ENCODE measurements around the gene ZDHHC14.
"Not testable (repeated sequence)": the region's sequence is repeated elsewhere in the genome, so short reads cannot be mapped to it uniquely, and the experiment has no call there.

ZDHHC14 gene

GRCh38 chr6:157467339-157467738, 86.3 kb downstream of the ZDHHC14 start:
- not testable (repeated sequence) for H3K36me3 Mint-ChIP-seq (ENCODE audit: low read depth); H3K4me3 Mint-ChIP-seq; H3K27me3 Mint-ChIP-seq (ENCODE audit: low read depth); H3K9me3 Mint-ChIP-seq; H3K27ac Mint-ChIP-seq
- H3K4me1 Mint-ChIP-seq (ENCODE audit: low read depth) = peaks cover 40% of the 10 kb centered on the region

GRCh38 chr6:157468054-157468453, 87.1 kb downstream of the ZDHHC14 start:
- Mint-ChIP-seq H3K27ac (no peak overlapping the region), H3K27me3 (ENCODE audit: low read depth) (no peaks in the 10 kb centered on the region), H3K4me1 (ENCODE audit: low read depth) (peaks cover 34% of the 10 kb centered on the region), H3K4me3 (no peak overlapping the region), H3K9me3 (no peaks in the 10 kb centered on the region), H3K36me3 (ENCODE audit: low read depth) (peaks cover 6% of the 10 kb centered on the region)

GRCh38 chr6:157468574-157468973, 87.6 kb downstream of the ZDHHC14 start:
- Mint-ChIP-seq H3K9me3 (no peaks in the 10 kb centered on the region), H3K4me3 (no peak overlapping the region), H3K36me3 (ENCODE audit: low read depth) (peaks cover 6% of the 10 kb centered on the region), H3K4me1 (ENCODE audit: low read depth) (peaks cover 31% of the 10 kb centered on the region), H3K27me3 (ENCODE audit: low read depth) (no peaks in the 10 kb centered on the region), H3K27ac (no peak overlapping the region)

GRCh38 chr6:157469378-157469777, 88.4 kb downstream of the ZDHHC14 start:
- Mint-ChIP-seq H3K9me3 (no peaks in the 10 kb centered on the region), H3K27ac (no peak overlapping the region), H3K4me3 (no peak overlapping the region), H3K36me3 (ENCODE audit: low read depth) (peaks cover 6% of the 10 kb centered on the region), H3K27me3 (ENCODE audit: low read depth) (no peaks in the 10 kb centered on the region), H3K4me1 (ENCODE audit: low read depth) (peaks cover 28% of the 10 kb centered on the region)

GRCh38 chr6:157471077-157471686, 90.2 kb downstream of the ZDHHC14 start:
- Mint-ChIP-seq H3K27ac (no peak overlapping the region), H3K27me3 (ENCODE audit: low read depth) (peaks cover 14% of the 10 kb centered on the region), H3K4me3 (no peak overlapping the region), H3K9me3 (peaks cover under 1% of the 10 kb centered on the region), H3K4me1 (ENCODE audit: low read depth) (peaks cover 19% of the 10 kb centered on the region), H3K36me3 (ENCODE audit: low read depth) (peaks cover 5% of the 10 kb centered on the region)

GRCh38 chr6:157471895-157472686, 91.1 kb downstream of the ZDHHC14 start:
- Mint-ChIP-seq H3K27ac (no peak overlapping the region), H3K4me3 (no peak overlapping the region), H3K27me3 (ENCODE audit: low read depth) (peaks cover 19% of the 10 kb centered on the region), H3K36me3 (ENCODE audit: low read depth) (peaks cover 9% of the 10 kb centered on the region), H3K4me1 (ENCODE audit: low read depth) (peaks cover 19% of the 10 kb centered on the region), H3K9me3 (peaks cover 6% of the 10 kb centered on the region)

GRCh38 chr6:157476797-157477196, 95.8 kb downstream of the ZDHHC14 start:
- Mint-ChIP-seq H3K36me3 (ENCODE audit: low read depth) (peaks cover 12% of the 10 kb centered on the region), H3K4me3 (no peak overlapping the region), H3K9me3 (peaks cover 6% of the 10 kb centered on the region), H3K27me3 (ENCODE audit: low read depth) (peaks cover 19% of the 10 kb centered on the region), H3K27ac (no peak overlapping the region), H3K4me1 (ENCODE audit: low read depth) (peaks cover 15% of the 10 kb centered on the region)

- peaks cover 14% of the 10 kb centered on the region for H3K36me3 Mint-ChIP-seq (ENCODE audit: low read depth)
- no peak overlapping the region for H3K27ac Mint-ChIP-seq
- H3K9me3 Mint-ChIP-seq = peaks cover 9% of the 10 kb centered on the region
- peaks cover 16% of the 10 kb centered on the region for H3K4me1 Mint-ChIP-seq (ENCODE audit: low read depth)
- H3K4me3 Mint-ChIP-seq = no peak overlapping the region
- peaks cover 19% of the 10 kb centered on the region for H3K27me3 Mint-ChIP-seq (ENCODE audit: low read depth)
These were observed 97.9 kb downstream of the ZDHHC14 start for GRCh38 chr6:157478926-157479325.

- H3K4me3 Mint-ChIP-seq = no peak overlapping the region
- H3K36me3 Mint-ChIP-seq (ENCODE audit: low read depth) = peaks cover 12% of the 10 kb centered on the region
- peaks cover 19% of the 10 kb centered on the region for H3K27me3 Mint-ChIP-seq (ENCODE audit: low read depth)
- H3K27ac Mint-ChIP-seq = no peak overlapping the region
- peaks cover 12% of the 10 kb centered on the region for H3K4me1 Mint-ChIP-seq (ENCODE audit: low read depth)
- H3K9me3 Mint-ChIP-seq = peaks cover 10% of the 10 kb centered on the region
These were observed 98.7 kb downstream of the ZDHHC14 start for GRCh38 chr6:157479464-157480303.

GRCh38 chr6:157481189-157481864, 100.3 kb downstream of the ZDHHC14 start:
- Mint-ChIP-seq H3K36me3 (ENCODE audit: low read depth) (peaks cover 8% of the 10 kb centered on the region), H3K27me3 (ENCODE audit: low read depth) (peaks cover 4% of the 10 kb centered on the region), H3K9me3 (peaks cover 8% of the 10 kb centered on the region), H3K27ac (no peak overlapping the region), H3K4me1 (ENCODE audit: low read depth) (peaks cover 17% of the 10 kb centered on the region), H3K4me3 (no peak overlapping the region)

- peaks cover 6% of the 10 kb centered on the region for H3K36me3 Mint-ChIP-seq (ENCODE audit: low read depth)
- peaks cover 22% of the 10 kb centered on the region for H3K4me1 Mint-ChIP-seq (ENCODE audit: low read depth)
- no peak overlapping the region for H3K4me3 Mint-ChIP-seq
- H3K27ac Mint-ChIP-seq = no peak overlapping the region
- H3K27me3 Mint-ChIP-seq (ENCODE audit: low read depth) = no peaks in the 10 kb centered on the region
- H3K9me3 Mint-ChIP-seq = peaks cover 4% of the 10 kb centered on the region
These were observed 100.9 kb downstream of the ZDHHC14 start for GRCh38 chr6:157481865-157482249.

GRCh38 chr6:157483770-157484169, 102.8 kb downstream of the ZDHHC14 start:
- H3K4me3 Mint-ChIP-seq = no peak overlapping the region
- H3K9me3 Mint-ChIP-seq = peaks cover 4% of the 10 kb centered on the region
- H3K4me1 Mint-ChIP-seq (ENCODE audit: low read depth) = peaks cover 34% of the 10 kb centered on the region
- peaks cover 6% of the 10 kb centered on the region for H3K36me3 Mint-ChIP-seq (ENCODE audit: low read depth)
- no peak overlapping the region for H3K27ac Mint-ChIP-seq
- no peaks in the 10 kb centered on the region for H3K27me3 Mint-ChIP-seq (ENCODE audit: low read depth)

GRCh38 chr6:157484181-157484580, 103.2 kb downstream of the ZDHHC14 start:
- no peak overlapping the region for H3K27ac Mint-ChIP-seq
- H3K9me3 Mint-ChIP-seq = peaks cover 4% of the 10 kb centered on the region
- no peaks in the 10 kb centered on the region for H3K27me3 Mint-ChIP-seq (ENCODE audit: low read depth)
- peaks cover 35% of the 10 kb centered on the region for H3K4me1 Mint-ChIP-seq (ENCODE audit: low read depth)
- peaks cover 6% of the 10 kb centered on the region for H3K36me3 Mint-ChIP-seq (ENCODE audit: low read depth)
- no peak overlapping the region for H3K4me3 Mint-ChIP-seq

- H3K4me3 Mint-ChIP-seq = peak overlapping the region; percentile 63
- peaks cover 8% of the 10 kb centered on the region for H3K27me3 Mint-ChIP-seq (ENCODE audit: low read depth)
- H3K9me3 Mint-ChIP-seq = peaks cover 4% of the 10 kb centered on the region
- H3K27ac Mint-ChIP-seq = peak overlapping the region; percentile 62
- H3K36me3 Mint-ChIP-seq (ENCODE audit: low read depth) = peaks cover 11% of the 10 kb centered on the region
- peaks cover 39% of the 10 kb centered on the region for H3K4me1 Mint-ChIP-seq (ENCODE audit: low read depth)
These were observed 105.6 kb downstream of the ZDHHC14 start for GRCh38 chr6:157486572-157486971.
